Retinal pigment epithelial cell (primary cell): Measurements from ENCODE around the gene LIG1.

ENCODE experiments used
- DNase-seq: peaks from one replicate; pipeline ENCODE4 v3.0.0-alpha.2; 2010; ENCODE audit warnings: low read depth
- H3K4me3 ChIP-seq: 2 replicates; pipeline ENCODE4 v1.5.1; 2011; ENCODE audit warnings: mild to moderate bottlenecking, low read length, control low read depth, moderate library complexity
- CTCF ChIP-seq: conservative IDR thresholded peaks from 2 replicates; pipeline ENCODE4 v1.5.1; 2011; ENCODE audit warnings: low read depth, low read length, control low read depth, inconsistent platforms

The LIG1 gene

GRCh38 chr19:48192750-48193149 is 22.6 kb upstream of the LIG1 start:
- no peak for DNase-seq
- no peak for TF ChIP-seq CTCF
- H3K4me3 ChIP-seq = no peak overlapping the region

GRCh38 chr19:48190885-48191284 is 20.7 kb upstream of the LIG1 start:
- H3K4me3 ChIP-seq = no peak overlapping the region
- no peak for DNase-seq
- TF ChIP-seq CTCF = no peak

GRCh38 chr19:48190288-48190884 is 20.2 kb upstream of the LIG1 start:
- DNase-seq = no peak
- TF ChIP-seq CTCF = peak; percentile 12
- H3K4me3 ChIP-seq = no peak overlapping the region

- H3K4me3 ChIP-seq = no peak overlapping the region
- no peak for DNase-seq
- TF ChIP-seq CTCF = no peak
Observed at GRCh38 chr19:48186541-48186991, 16.4 kb upstream of the LIG1 start.

- no peak for TF ChIP-seq CTCF
Observed at GRCh38 chr19:48186015-48186414, 15.9 kb upstream of the LIG1 start.

GRCh38 chr19:48183356-48183755 is 13.2 kb upstream of the LIG1 start:
- TF ChIP-seq CTCF = no peak
- no peak for DNase-seq
- no peak overlapping the region for H3K4me3 ChIP-seq

More at GRCh38 chr19:48186015-48186414, 15.9 kb upstream of the LIG1 start:
- DNase-seq = no peak
- H3K4me3 ChIP-seq = no peak overlapping the region

GRCh38 chr19:48182434-48182833 is 12.3 kb upstream of the LIG1 start:
- no peak overlapping the region for H3K4me3 ChIP-seq
- DNase-seq = no peak
- no peak for TF ChIP-seq CTCF
